ENCODE data around the gene C10orf71. TPM values are rescaled to one million over a fixed set of nuclear protein-coding genes. Genes with fewer than 3 reads are reported as not detected.

C10orf71 gene
- total and polyA plus RNA-seq, 2 of the 8 experiments (the other 6 are each of a cell fraction or from before 2014, with no cell fraction given), result not detected

- no peak overlapping the region for H3K23ac ChIP-seq (ENCODE audit: insufficient read length)
- H3K4me1 ChIP-seq (replicated peaks in 1 of 4; ENCODE audit: control insufficient read depth in 3 of 4, insufficient read depth in 4 of 4, low read length in 3 of 4), result peaks cover 0 to 10% (median 7%) of the 10 kb centered on the region in 4 experiments; a peak in 5 of 7 replicates
- H3K23me2 ChIP-seq (ENCODE audit: low read depth, low read length), result no peaks in the 10 kb centered on the region
- H4K8ac ChIP-seq (ENCODE audit: extremely low read depth, insufficient read depth, low read length), result no peak overlapping the region
- H3K4me2 ChIP-seq (ENCODE audit: insufficient read depth in 1 of 2, low read depth in 2 of 2, low read length in 2 of 2), result no peak overlapping the region
- POLR2A ChIA-PET (ENCODE audit: partially characterized antibody), result no interaction called here
- H2BK120ac ChIP-seq (replicated peaks; ENCODE audit: low read depth, low read length), result no peak overlapping the region
- no peak for DNase-seq (ENCODE audit: low read depth in 1 of 2, low spot score in 2 of 2)
- H3K79me1 ChIP-seq (ENCODE audit: low read depth, low read length), result no peaks in the 10 kb centered on the region
- H3K18ac ChIP-seq (ENCODE audit: extremely low read depth, low read length), result no peak overlapping the region
- no peak overlapping the region for H4K91ac ChIP-seq (replicated peaks; ENCODE audit: insufficient read length, low read length)
- no peak overlapping the region for H3K14ac ChIP-seq (ENCODE audit: insufficient read length)
- H4K5ac ChIP-seq (ENCODE audit: insufficient read length, low read depth, low read length), result no peak overlapping the region
- H3K9me3 ChIP-seq (ENCODE audit: insufficient read depth in 2 of 2, low read depth in 1 of 2, low read length in 1 of 2), result no peaks in the 10 kb centered on the region
- H3K56ac ChIP-seq (replicated peaks; ENCODE audit: insufficient read length, low read depth, low read length), result no peak overlapping the region
- H2AFZ ChIP-seq (ENCODE audit: low read length), result no peak overlapping the region
- FAIRE-seq, result no peak
- WGBS, 2 experiments (ENCODE audit: extremely low coverage in 1 of 2, insufficient coverage in 1 of 2, insufficient read length in 1 of 2, insufficient replicate concordance in 2 of 2, low coverage in 1 of 2, low lambda C conversion rate in 2 of 2, missing lambda C conversion rate in 1 of 2), result 91% methylated on average over 4 of the region's 4 CpGs; no CpG with 5 or more reads in 1 of the 2 experiments
- H4K20me1 ChIP-seq (replicated peaks in 1 of 2; ENCODE audit: control insufficient read depth in 1 of 2, insufficient read depth in 2 of 2, low read length in 2 of 2), result no peaks in the 10 kb centered on the region
- H2BK20ac ChIP-seq (ENCODE audit: low read length), result no peak overlapping the region
- no peak overlapping the region for H2AK5ac ChIP-seq (ENCODE audit: low read depth, low read length)
- no peak overlapping the region for H2BK12ac ChIP-seq (ENCODE audit: low read depth, low read length)
- no peaks in the 10 kb centered on the region for H3K79me2 ChIP-seq (ENCODE audit: control insufficient read depth in 1 of 2, insufficient read depth in 2 of 2, low read length in 2 of 2)
- H3K4ac ChIP-seq (replicated peaks; ENCODE audit: insufficient read length, low read depth, low read length), result no peak overlapping the region
- no peak overlapping the region for H3K4me3 ChIP-seq (ENCODE audit: extremely low read depth in 1 of 4, insufficient read depth in 2 of 4, low read depth in 3 of 4, low read length in 4 of 4)
- no peak for TF ChIP-seq TCF12 (IDR thresholded peaks at IDR 0.05; ENCODE audit: low read depth, low read length)
- no peak for TF ChIP-seq BCL11A (IDR thresholded peaks at IDR 0.05; ENCODE audit: low read depth in 2 of 2, low read length in 2 of 2)
- TF ChIP-seq RFX5 (IDR thresholded peaks at IDR 0.05; ENCODE audit: borderline replicate concordance, low read depth, low read length), result no peak
- TF ChIP-seq POLR2AphosphoS5 (IDR thresholded peaks at IDR 0.05; ENCODE audit: low read depth, low read length), result no peak
- no peak for TF ChIP-seq USF2 (IDR thresholded peaks at IDR 0.05; ENCODE audit: low read length)
- TF ChIP-seq NANOG (IDR thresholded peaks at IDR 0.05; ENCODE audit: insufficient read depth, low read depth, low read length, poor library complexity, severe bottlenecking), result no peak
- TF ChIP-seq RBBP5 (IDR thresholded peaks at IDR 0.05; ENCODE audit: borderline replicate concordance, low read depth, low read length), result no peak
- TF ChIP-seq EP300 (IDR thresholded peaks at IDR 0.05; ENCODE audit: borderline replicate concordance in 1 of 2, low read depth in 2 of 2, low read length in 2 of 2), result no peak
- no peak overlapping the region for H3K9ac ChIP-seq (replicated peaks in 1 of 4; ENCODE audit: extremely low read depth in 1 of 4, low read depth in 3 of 4, low read length in 3 of 4)
- H3K27ac ChIP-seq (ENCODE audit: low read depth, low read length), result no peak overlapping the region
- H2BK5ac ChIP-seq (ENCODE audit: low read depth, low read length), result no peak overlapping the region
- no peak overlapping the region for H2BK15ac ChIP-seq (ENCODE audit: low read length)
- H3K36me3 ChIP-seq (ENCODE audit: control insufficient read depth in 2 of 4, insufficient read depth in 4 of 4, low read length in 3 of 4), result no peaks in the 10 kb centered on the region
- H3K27me3 ChIP-seq (replicated peaks in 1 of 4; ENCODE audit: control insufficient read depth in 3 of 4, extremely low read depth in 1 of 4, insufficient read depth in 3 of 4, low read length in 3 of 4), result no peaks in the 10 kb centered on the region
- CTCF ChIA-PET (ENCODE audit: partially characterized antibody), result no interaction called here
Observed at GRCh38 chr10:49356181-49356580, 57.2 kb downstream of the C10orf71 start.
